ENCODE results near the gene EIF2B5. TPM values are rescaled to one million over a fixed set of nuclear protein-coding genes. Genes with fewer than 3 reads are reported as not detected.
"Not testable (repeated sequence)": the region's sequence is repeated elsewhere in the genome, so short reads cannot be mapped to it uniquely, and the experiment has no call there.

The EIF2B5 gene
- total and polyA plus RNA-seq, 2 donors (not counting 1 experiment from before 2014, with no cell fraction given) = 73.2 to 83.8 TPM

GRCh38 chr3:184117636-184118035 is 17.5 kb upstream of the EIF2B5 start:
- intact Hi-C loops (cut with micrococcal nuclease) = no loop called here
- H3K27me3 Mint-ChIP-seq = peaks cover 13% of the 10 kb centered on the region
- Histone ChIP-seq H2AFZ (ENCODE audit: insufficient read depth, low read depth, low read length, poor library complexity, severe bottlenecking) (no peak overlapping the region), H3K27ac (ENCODE audit: low read length in 2 of 2) (no peak overlapping the region), H3K9me3 (ENCODE audit: control extremely low read depth in 1 of 3, control insufficient read depth in 2 of 3, insufficient read depth in 1 of 3, low read length in 2 of 3) (no peaks in the 10 kb centered on the region), H3K4me2 (replicated peaks; ENCODE audit: low read depth, low read length, poor library complexity, severe bottlenecking) (no peak overlapping the region), H3K9ac (ENCODE audit: low read length) (no peak overlapping the region), H4K20me1 (ENCODE audit: control insufficient read depth, insufficient read depth, low read length, poor library complexity, severe bottlenecking) (no peaks in the 10 kb centered on the region), H3K79me2 (ENCODE audit: control insufficient read depth, insufficient read depth, low read length) (no peaks in the 10 kb centered on the region), H3K27me3 (replicated peaks in 1 of 4; ENCODE audit: control extremely low read depth in 1 of 4, control insufficient read depth in 3 of 4, insufficient read depth in 4 of 4, low read length in 3 of 4) (no peaks in the 10 kb centered on the region), H3K4me1 (ENCODE audit: control insufficient read depth in 2 of 2, insufficient read depth in 2 of 2, low read length in 2 of 2) (no peaks in the 10 kb centered on the region), H3K36me3 (replicated peaks in 1 of 2; ENCODE audit: control extremely low read depth in 1 of 2, control insufficient read depth in 1 of 2, extremely low read depth in 1 of 2, insufficient read depth in 2 of 2, low read length in 1 of 2) (no peaks in the 10 kb centered on the region), H3K4me3 (ENCODE audit: control extremely low read depth in 1 of 5, extremely low read depth in 1 of 5, insufficient read depth in 1 of 5, low read depth in 2 of 5, low read length in 4 of 5) (no peak overlapping the region)
- DNase-seq (no peak), ATAC-seq (ENCODE audit: low read depth) (no peak)
- no peaks in the 10 kb centered on the region for H3K4me1 Mint-ChIP-seq
- CTCF ChIA-PET = no interaction called here
- no peak for TF ChIP-seq EZH2 (IDR thresholded peaks at IDR 0.05; ENCODE audit: borderline replicate concordance, insufficient read depth, low read depth, low read length, poor library complexity, severe bottlenecking)
- TF ChIP-seq CTCF (IDR thresholded peaks at IDR 0.05) = no peak
- no peak overlapping the region for H3K27ac Mint-ChIP-seq
- POLR2A ChIA-PET = no interaction called here
- WGBS (ENCODE audit: insufficient coverage) = no CpG with 5 or more reads among the region's 6 CpGs
- H3K4me3 Mint-ChIP-seq = no peak overlapping the region
- H3K9me3 Mint-ChIP-seq (ENCODE audit: insufficient read depth) = no peaks in the 10 kb centered on the region

GRCh38 chr3:184121031-184121430 is 14.1 kb upstream of the EIF2B5 start:
- H3K4me3 ChIP-seq (ENCODE audit: control extremely low read depth in 1 of 5, extremely low read depth in 1 of 5, insufficient read depth in 1 of 5, low read depth in 2 of 5, low read length in 4 of 5); H3K4me2 ChIP-seq (replicated peaks; ENCODE audit: low read depth, low read length, poor library complexity, severe bottlenecking); H3K9ac ChIP-seq (ENCODE audit: low read length); H4K20me1 ChIP-seq (ENCODE audit: control insufficient read depth, insufficient read depth, low read length, poor library complexity, severe bottlenecking); H3K4me1 Mint-ChIP-seq; H3K27ac Mint-ChIP-seq; DNase-seq; intact Hi-C loops (cut with micrococcal nuclease); H3K27me3 ChIP-seq (replicated peaks in 1 of 4; ENCODE audit: control extremely low read depth in 1 of 4, control insufficient read depth in 3 of 4, insufficient read depth in 4 of 4, low read length in 3 of 4); H3K27me3 Mint-ChIP-seq; H3K4me3 Mint-ChIP-seq; H3K4me1 ChIP-seq (ENCODE audit: control insufficient read depth in 2 of 2, insufficient read depth in 2 of 2, low read length in 2 of 2); H3K79me2 ChIP-seq (ENCODE audit: control insufficient read depth, insufficient read depth, low read length); POLR2A ChIA-PET; ATAC-seq (ENCODE audit: low read depth); H3K9me3 Mint-ChIP-seq (ENCODE audit: insufficient read depth); H3K36me3 ChIP-seq (replicated peaks in 1 of 2; ENCODE audit: control extremely low read depth in 1 of 2, control insufficient read depth in 1 of 2, extremely low read depth in 1 of 2, insufficient read depth in 2 of 2, low read length in 1 of 2); H3K27ac ChIP-seq (ENCODE audit: low read length in 2 of 2); H3K9me3 ChIP-seq (ENCODE audit: control extremely low read depth in 1 of 3, control insufficient read depth in 2 of 3, insufficient read depth in 1 of 3, low read length in 2 of 3); CTCF ChIA-PET; H2AFZ ChIP-seq (ENCODE audit: insufficient read depth, low read depth, low read length, poor library complexity, severe bottlenecking): not testable (repeated sequence)
- WGBS (ENCODE audit: insufficient coverage) = 98% methylated on average over 7 of the region's 8 CpGs

All from B cell (primary cell).